Activated CD8-positive, alpha-beta T cell treated with anti-CD3 and anti-CD28 coated beads, Interleukin-2, amount 10 ng/mL, durations not matched to agents 7 days and 5 days (primary cell): ENCODE measurements around the gene UBE2R2. TPM values are rescaled to one million over a fixed set of nuclear protein-coding genes. Genes with fewer than 3 reads are reported as not detected.
"Not testable (repeated sequence)": the region's sequence is repeated elsewhere in the genome, so short reads cannot be mapped to it uniquely, and the experiment has no call there.

Experiments
- ATAC-seq: fragments of 150-1000 bp; cut with Tn5 transposase; one replicate; pipeline ENCODE4 v1.10.0; 2021; ENCODE audit warnings: moderate library complexity
- CTCF ChIA-PET: fragments of 350-600 bp; sonication (Branson Sonifier 250); formaldehyde crosslinking; loops from one replicate; lab custom pipeline; 2021; ENCODE audit warnings: antibody characterized with exemption; lab: Charles Lee
- POLR2A ChIA-PET: fragments of 350-600 bp; sonication (Branson Sonifier 250); formaldehyde crosslinking; loops from one replicate; lab custom pipeline; 2021; ENCODE audit warnings: antibody characterized with exemption; lab: Charles Lee
- DNase-seq: peaks from one replicate; pipeline ENCODE4 v3.0.0-alpha.2; 2020
- H3K27ac Mint-ChIP-seq: one replicate; pipeline ENCODE4 v1.8.0; 2021; ENCODE audit warnings: mild to moderate bottlenecking, mixed read lengths
- H3K27me3 Mint-ChIP-seq: one replicate; pipeline ENCODE4 v1.8.0; 2021; ENCODE audit warnings: low read depth, mixed read lengths
- H3K36me3 Mint-ChIP-seq: one replicate; pipeline ENCODE4 v1.8.0; 2021; ENCODE audit warnings: low read depth, mixed read lengths
- H3K4me1 Mint-ChIP-seq: one replicate; pipeline ENCODE4 v1.8.0; 2021; ENCODE audit warnings: low read depth, mixed read lengths
- H3K4me3 Mint-ChIP-seq: one replicate; pipeline ENCODE4 v1.8.0; 2021; ENCODE audit warnings: mild to moderate bottlenecking, mixed read lengths
- H3K9me3 Mint-ChIP-seq: one replicate; pipeline ENCODE4 v1.8.0; 2022; ENCODE audit warnings: mixed read lengths; ENCODE audit not compliant: insufficient read depth
- total RNA-seq, 2 experiments: library from RNA; stranded (reverse); gene quantifications; one replicate each; pipeline ENCODE4 v1.2.3, GENCODE V29; 2021

UBE2R2 gene
- total RNA-seq, 2 experiments from 2014 or later = 28.2 to 28.3 TPM

- not testable (repeated sequence) for H3K36me3 Mint-ChIP-seq, H3K9me3 Mint-ChIP-seq, ATAC-seq, H3K27ac Mint-ChIP-seq, H3K27me3 Mint-ChIP-seq, H3K4me3 Mint-ChIP-seq, DNase-seq
- peaks cover 17% of the 10 kb centered on the region for H3K4me1 Mint-ChIP-seq
- CTCF ChIA-PET = interaction anchor here (0.7 to 1.5 kb wide), 2 partner anchors 10 to 34 kb away, joined by 3 read pairs; no protein-coding TSS in a partner anchor
- POLR2A ChIA-PET = interaction anchor here (0.7 kb wide), 1 partner anchor 27 kb away, joined by 3 read pairs; no protein-coding TSS in a partner anchor
Measured at GRCh38 chr9:33847894-33848205, 30.9 kb downstream of the UBE2R2 start.

- Mint-ChIP-seq H3K36me3 (peaks cover 10% of the 10 kb centered on the region), H3K4me3 (no peak overlapping the region), H3K27ac (no peak overlapping the region), H3K27me3 (no peaks in the 10 kb centered on the region), H3K9me3 (no peaks in the 10 kb centered on the region), H3K4me1 (peaks cover 18% of the 10 kb centered on the region)
- ATAC-seq (no peak), DNase-seq (no peak)
- POLR2A ChIA-PET = no interaction called here
- CTCF ChIA-PET = interaction anchor here (1.3 kb wide), 1 partner anchor 36 kb away, joined by 3 read pairs; no protein-coding TSS in a partner anchor
Measured at GRCh38 chr9:33850267-33850629, 33.3 kb downstream of the UBE2R2 start.

GRCh38 chr9:33850677-33851076 is 33.7 kb downstream of the UBE2R2 start:
- peaks cover 20% of the 10 kb centered on the region for H3K4me1 Mint-ChIP-seq
- DNase-seq = no peak
- no peak overlapping the region for H3K27ac Mint-ChIP-seq
- ChIA-PET POLR2A (no interaction called here), CTCF (interaction anchor here (1.3 kb wide), 1 partner anchor 37 kb away, joined by 3 read pairs; no protein-coding TSS in a partner anchor)
- no peaks in the 10 kb centered on the region for H3K27me3 Mint-ChIP-seq
- H3K36me3 Mint-ChIP-seq = peaks cover 12% of the 10 kb centered on the region
- ATAC-seq = no peak
- no peaks in the 10 kb centered on the region for H3K9me3 Mint-ChIP-seq
- H3K4me3 Mint-ChIP-seq = no peak overlapping the region

GRCh38 chr9:33851301-33851700 is 34.3 kb downstream of the UBE2R2 start:
- DNase-seq = no peak
- Mint-ChIP-seq H3K27me3 (no peaks in the 10 kb centered on the region), H3K27ac (no peak overlapping the region), H3K36me3 (peaks cover 12% of the 10 kb centered on the region), H3K4me3 (no peak overlapping the region), H3K9me3 (no peaks in the 10 kb centered on the region), H3K4me1 (peaks cover 20% of the 10 kb centered on the region)
- ATAC-seq = no peak
- ChIA-PET POLR2A (no interaction called here), CTCF (interaction anchor here (1.3 to 2.2 kb wide), 2 partner anchors 30 to 38 kb away, joined by 3 to 30 read pairs; no protein-coding TSS in a partner anchor)

GRCh38 chr9:33852216-33852826 is 35.4 kb downstream of the UBE2R2 start:
- Mint-ChIP-seq H3K9me3 (no peaks in the 10 kb centered on the region), H3K4me3 (no peak overlapping the region), H3K27me3 (no peaks in the 10 kb centered on the region), H3K27ac (no peak overlapping the region), H3K4me1 (peaks cover 18% of the 10 kb centered on the region), H3K36me3 (peaks cover 12% of the 10 kb centered on the region)
- peak; percentile 52 for DNase-seq
- ChIA-PET POLR2A (no interaction called here), CTCF (interaction anchor here (0.6 to 2.2 kb wide), 7 partner anchors 28 to 310 kb away, joined by 3 to 30 read pairs (median 3); partner anchors contain the start of gene UBE2R2)
- no peak for ATAC-seq

GRCh38 chr9:33856247-33856646 is 39.3 kb downstream of the UBE2R2 start:
- DNase-seq = no peak
- Mint-ChIP-seq H3K27ac (no peak overlapping the region), H3K4me3 (no peak overlapping the region), H3K4me1 (peaks cover 8% of the 10 kb centered on the region), H3K27me3 (no peaks in the 10 kb centered on the region), H3K36me3 (peaks cover 16% of the 10 kb centered on the region), H3K9me3 (no peaks in the 10 kb centered on the region)
- ChIA-PET CTCF (no interaction called here), POLR2A (no interaction called here)
- ATAC-seq = no peak

- H3K27ac Mint-ChIP-seq = no peak overlapping the region
- ChIA-PET POLR2A (no interaction called here), CTCF (interaction anchor here (0.7 to 3.0 kb wide), 4 partner anchors 16 to 79 kb away, joined by 3 to 14 read pairs (median 4); no protein-coding TSS in a partner anchor)
- no peak overlapping the region for H3K4me3 Mint-ChIP-seq
- no peaks in the 10 kb centered on the region for H3K27me3 Mint-ChIP-seq
- H3K36me3 Mint-ChIP-seq = peaks cover 18% of the 10 kb centered on the region
- H3K9me3 Mint-ChIP-seq = no peaks in the 10 kb centered on the region
- H3K4me1 Mint-ChIP-seq = peaks cover 8% of the 10 kb centered on the region
- DNase-seq = no peak
- ATAC-seq = no peak
Measured at GRCh38 chr9:33858423-33858822, 41.5 kb downstream of the UBE2R2 start.

GRCh38 chr9:33860200-33860871 is 43.4 kb downstream of the UBE2R2 start:
- Mint-ChIP-seq H3K27ac (no peak overlapping the region), H3K36me3 (peaks cover 14% of the 10 kb centered on the region), H3K9me3 (no peaks in the 10 kb centered on the region), H3K27me3 (no peaks in the 10 kb centered on the region), H3K4me1 (peaks cover 7% of the 10 kb centered on the region), H3K4me3 (no peak overlapping the region)
- DNase-seq = no peak
- CTCF ChIA-PET = interaction anchor here (3.0 kb wide), 1 partner anchor 47 kb away, joined by 14 read pairs; no protein-coding TSS in a partner anchor
- POLR2A ChIA-PET = no interaction called here
- no peak for ATAC-seq

- ChIA-PET CTCF (interaction anchor here (1.5 kb wide), 1 partner anchor 212 kb away, joined by 3 read pairs; no protein-coding TSS in a partner anchor), POLR2A (no interaction called here)
- no peaks in the 10 kb centered on the region for H3K9me3 Mint-ChIP-seq
- DNase-seq (no peak), ATAC-seq (no peak)
- H3K4me1 Mint-ChIP-seq = peaks cover 5% of the 10 kb centered on the region
- no peak overlapping the region for H3K4me3 Mint-ChIP-seq
- no peaks in the 10 kb centered on the region for H3K27me3 Mint-ChIP-seq
- H3K27ac Mint-ChIP-seq = no peak overlapping the region
- peaks cover 12% of the 10 kb centered on the region for H3K36me3 Mint-ChIP-seq
Measured at GRCh38 chr9:33861917-33862453, 45.0 kb downstream of the UBE2R2 start.

GRCh38 chr9:33863027-33863426 is 46.1 kb downstream of the UBE2R2 start:
- H3K36me3 Mint-ChIP-seq = peaks cover 10% of the 10 kb centered on the region
- DNase-seq, POLR2A ChIA-PET, ATAC-seq, H3K4me1 Mint-ChIP-seq, H3K4me3 Mint-ChIP-seq, H3K27me3 Mint-ChIP-seq, H3K9me3 Mint-ChIP-seq, H3K27ac Mint-ChIP-seq: not testable (repeated sequence)
- CTCF ChIA-PET = interaction anchor here (0.7 to 1.5 kb wide), 2 partner anchors 122 to 211 kb away, joined by 3 read pairs; no protein-coding TSS in a partner anchor

- H3K9me3 Mint-ChIP-seq = no peaks in the 10 kb centered on the region
- H3K4me1 Mint-ChIP-seq = no peaks in the 10 kb centered on the region
- no peak for ATAC-seq
- no peak overlapping the region for H3K4me3 Mint-ChIP-seq
- H3K27ac Mint-ChIP-seq = no peak overlapping the region
- H3K27me3 Mint-ChIP-seq = no peaks in the 10 kb centered on the region
- CTCF ChIA-PET = interaction anchor here (1.3 kb wide), 1 partner anchor 54 kb away, joined by 3 read pairs; no protein-coding TSS in a partner anchor
- POLR2A ChIA-PET = no interaction called here
- DNase-seq = no peak
- peaks cover 6% of the 10 kb centered on the region for H3K36me3 Mint-ChIP-seq
Measured at GRCh38 chr9:33867747-33868439, 50.9 kb downstream of the UBE2R2 start.
